SU-DHL-6 (cell line): ENCODE results near the gene SATB2.

Source experiments
- CTCF ChIP-seq: fragments of 200-600 bp; sonication (generic); IDR thresholded peaks from one replicate; pipeline ENCODE4 v1.5.1; 2017; ENCODE audit warnings: antibody characterized with exemption, mild to moderate bottlenecking, low read length, moderate library complexity; ENCODE audit not compliant: insufficient read depth, poor library complexity, severe bottlenecking
- EZH2phosphoT487 ChIP-seq: fragments of 200-600 bp; sonication (generic), shearing (Covaris generic); conservative IDR thresholded peaks from 2 replicates; pipeline ENCODE4 v1.6.1; 2018; ENCODE audit warnings: mild to moderate bottlenecking, antibody characterized with exemption, low read length, moderate library complexity, mixed read lengths

DNA sequence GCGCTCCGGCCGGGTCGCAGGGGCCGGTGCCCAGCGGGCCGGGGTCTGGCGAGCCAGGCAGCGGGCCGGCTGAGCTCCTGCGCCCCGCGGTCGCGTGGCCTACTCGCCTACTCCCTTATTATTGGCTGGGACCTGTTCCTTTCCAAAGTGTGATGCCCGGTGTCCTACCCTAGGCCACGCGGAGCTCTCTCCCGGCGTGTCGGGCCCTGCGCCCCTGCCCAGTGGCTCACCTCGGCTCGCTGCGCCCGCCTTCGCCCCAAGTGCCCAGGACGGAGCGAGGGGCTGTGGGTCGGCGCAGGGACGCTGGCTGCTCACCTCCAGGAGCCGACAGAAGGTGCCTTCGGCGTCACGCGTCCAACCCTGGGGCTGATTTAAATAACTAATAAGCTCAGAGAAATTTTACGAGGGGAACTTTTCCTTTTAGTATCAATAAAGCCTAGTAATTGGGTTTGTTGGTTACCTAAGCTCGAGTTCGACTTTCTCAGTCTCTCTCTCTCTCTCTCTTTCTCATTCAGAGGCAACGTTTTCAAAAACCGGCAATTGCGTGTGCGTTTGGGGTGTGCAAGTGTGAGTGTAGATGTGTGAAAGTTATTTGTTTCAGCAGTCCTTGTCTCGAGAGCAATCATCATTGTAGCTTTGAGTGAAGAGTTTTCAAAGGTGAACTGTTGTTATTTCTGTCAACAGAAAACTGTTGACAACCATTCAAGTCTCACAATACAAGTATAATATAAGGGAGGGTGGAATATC lies 7.0 kb upstream of the SATB2 start:
- no peak for TF ChIP-seq CTCF
- no peak for TF ChIP-seq EZH2phosphoT487
